HepG2 (cell line): ENCODE measurements around the gene EMC8. TPM values are rescaled to one million over a fixed set of nuclear protein-coding genes. Genes with fewer than 3 reads are reported as not detected.

Experiments used
- ATAC-seq: fragments of 200-7000 bp; cut with Tn5 transposase; 3 replicates; pipeline ENCODE4 v1.9.1; 2020; ENCODE audit warnings: mild to moderate bottlenecking, moderate library complexity
- BruUV-seq: library from RNA; stranded (reverse); fragments of 400-500 nt; replicated peaks from 2 replicates; lab custom pipeline; 2021; lab: Mats Ljungman, UMichigan
- CTCF ChIA-PET: fragments of 300-600 bp; formaldehyde crosslinking; extraction: SDS; loops from one replicate; lab custom pipeline; 2021; ENCODE audit warnings: low total read pairs, inconsistent platforms, low intra/inter-chr PET ratio; lab: Yijun Ruan, JAX
- POLR2A ChIA-PET: fragments of 350-600 bp; sonication (Branson Sonifier 250); formaldehyde crosslinking; loops from one replicate; lab custom pipeline; 2020; ENCODE audit warnings: antibody characterized with exemption, inconsistent platforms; lab: Yijun Ruan, JAX
- DNase-seq: peaks from one replicate; pipeline ENCODE4 v3.0.0-alpha.2; 2015; ENCODE audit warnings: low spot score
- FAIRE-seq: peaks from 3 replicates; lab custom pipeline; 2011; peaks lifted over from hg19 to GRCh38; lab: Jason Lieb, UNC
- H2AFZ ChIP-seq: one replicate; pipeline ENCODE4 v1.6.1; 2011; ENCODE audit warnings: low read length, inconsistent platforms
- H3K27ac ChIP-seq: fragments of 300-600 bp; 3 replicates; pipeline ENCODE4 v1.8.0; 2011; ENCODE audit warnings: mixed run types, mild to moderate bottlenecking, mixed read lengths, low read length, inconsistent platforms; ENCODE audit not compliant: insufficient read depth; ENCODE audit errors: extremely low read length
- H3K27me3 ChIP-seq, 2 experiments: fragments of 200-600 bp in 1 of 2; 2 replicates in 1 of 2; 3 replicates in 1 of 2; pipeline versions ENCODE4 v1.6.0 to v1.8.0; 2011; ENCODE audit warnings: low read length in 2 of 2, mild to moderate bottlenecking in 2 of 2, moderate library complexity in 2 of 2, inconsistent platforms in 1 of 2; ENCODE audit not compliant: insufficient read depth in 2 of 2, control insufficient read depth in 1 of 2
- H3K36me3 ChIP-seq, 2 experiments: fragments of 200-600 bp in 1 of 2; replicated peaks in 1 of 2; 2 replicates in 1 of 2; 3 replicates in 1 of 2; pipeline versions ENCODE4 v1.5.1 to v1.8.0; 2011; ENCODE audit warnings: low read length in 2 of 2, inconsistent platforms in 1 of 2; ENCODE audit not compliant: insufficient read depth in 2 of 2, control insufficient read depth in 1 of 2
- H3K4me1 ChIP-seq: 2 replicates; pipeline ENCODE4 v1.5.1; 2012; ENCODE audit warnings: low read length, inconsistent platforms; ENCODE audit not compliant: insufficient read depth
- H3K4me2 ChIP-seq: 2 replicates; pipeline ENCODE4 v1.6.0; 2011; ENCODE audit warnings: low read depth, low read length, inconsistent platforms
- H3K4me3 ChIP-seq, 3 experiments: fragments of 200-600 bp in 1 of 3; sonication (generic), shearing (Covaris generic) in 1 of 3; replicated peaks in 1 of 3; 2 replicates each; pipeline ENCODE4 v1.5.1; 2011 to 2016; ENCODE audit warnings: low read length in 3 of 3, inconsistent platforms in 2 of 3, low read depth in 2 of 3, mild to moderate bottlenecking in 2 of 3, control low read depth in 1 of 3, mixed read lengths in 1 of 3; ENCODE audit not compliant: insufficient read depth in 1 of 3
- H3K79me2 ChIP-seq: one replicate; pipeline ENCODE4 v1.6.1; 2011; ENCODE audit warnings: low read length, inconsistent platforms; ENCODE audit not compliant: insufficient read depth
- H3K9ac ChIP-seq: 2 replicates; pipeline ENCODE4 v1.6.0; 2011; ENCODE audit warnings: mild to moderate bottlenecking, low read depth, low read length, inconsistent platforms; ENCODE audit not compliant: insufficient read depth
- H3K9me3 ChIP-seq: 2 replicates; pipeline ENCODE4 v1.5.1; 2012; ENCODE audit warnings: mild to moderate bottlenecking, low read length
- H4K20me1 ChIP-seq: 2 replicates; pipeline ENCODE4 v1.6.0; 2011; ENCODE audit warnings: inconsistent platforms, mild to moderate bottlenecking, low read length, moderate library complexity; ENCODE audit not compliant: insufficient read depth
- ATF7 ChIP-seq, 2 experiments: fragments of 450-650 bp in 1 of 2; sonication (generic) in 1 of 2; formaldehyde crosslinking in 1 of 2; IDR thresholded peaks; 2 replicates each; pipeline versions ENCODE4 v1.4.0 to v1.6.1; 2016 to 2020; ENCODE audit warnings: antibody characterized with exemption in 1 of 2, mild to moderate bottlenecking in 1 of 2, missing genetic modification reagents in 1 of 2
- BRF2 ChIP-seq: sonication (generic); formaldehyde crosslinking; IDR thresholded peaks from 2 replicates; pipeline ENCODE4 v1.8.1; 2022; ENCODE audit warnings: mild to moderate bottlenecking, missing genetic modification reagents
- FOXA1 ChIP-seq, 2 experiments: fragments of 450-650 bp in 1 of 2; sonication (generic) in 1 of 2; formaldehyde crosslinking in 1 of 2; IDR thresholded peaks; 2 replicates each; pipeline versions ENCODE4 v1.4.0 to v1.6.1; 2016 to 2020; ENCODE audit warnings: missing genetic modification reagents in 1 of 2
- FOXA3 ChIP-seq: IDR thresholded peaks from 2 replicates; pipeline ENCODE4 v1.6.1; 2016; ENCODE audit warnings: missing genetic modification reagents, missing compliant biosample characterization
- HNRNPH1 ChIP-seq: fragments of 200-400 bp; formaldehyde crosslinking; optimal IDR thresholded peaks from 2 replicates; pipeline ENCODE3; 2017; ENCODE audit warnings: mild to moderate bottlenecking, low read depth, low read length
- KLF15 ChIP-seq: sonication (generic); formaldehyde crosslinking; IDR thresholded peaks from 2 replicates; pipeline ENCODE4 v1.8.1; 2023; ENCODE audit warnings: borderline replicate concordance, mild to moderate bottlenecking, inconsistent platforms, missing genetic modification reagents, mixed read lengths
- KMT2A ChIP-seq: sonication (generic); formaldehyde crosslinking; IDR thresholded peaks from 2 replicates; pipeline ENCODE4 v1.4.0; 2020; ENCODE audit warnings: missing genetic modification reagents
- MXI1 ChIP-seq: IDR thresholded peaks from 3 replicates; pipeline ENCODE4 v1.6.1; 2012; ENCODE audit warnings: low read depth, low read length, inconsistent platforms, borderline replicate concordance
- NRL ChIP-seq: sonication (generic); formaldehyde crosslinking; IDR thresholded peaks from 2 replicates; pipeline ENCODE4 v1.5.0; 2020; ENCODE audit warnings: missing genetic modification reagents, mild to moderate bottlenecking, moderate library complexity, borderline replicate concordance
- SMC3 ChIP-seq: IDR thresholded peaks from 2 replicates; pipeline ENCODE4 v1.6.1; 2011; ENCODE audit warnings: low read length, improper control_type of control experiment
- SOX5 ChIP-seq: IDR thresholded peaks from 2 replicates; pipeline ENCODE4 v1.6.1; 2016; ENCODE audit warnings: borderline replicate concordance
- TRAFD1 ChIP-seq: sonication (generic); formaldehyde crosslinking; IDR thresholded peaks from 2 replicates; pipeline ENCODE4 v1.5.1; 2020; ENCODE audit warnings: missing genetic modification reagents, mild to moderate bottlenecking, borderline replicate concordance
- ZNF101 ChIP-seq: sonication (generic); formaldehyde crosslinking; IDR thresholded peaks from 2 replicates; pipeline ENCODE4 v1.4.0; 2020; ENCODE audit warnings: mild to moderate bottlenecking, low read depth, missing genetic modification reagents, borderline replicate concordance
- ZNF225 ChIP-seq: sonication (generic); formaldehyde crosslinking; IDR thresholded peaks from 2 replicates; pipeline ENCODE4 v1.4.0; 2020; ENCODE audit warnings: mild to moderate bottlenecking, missing genetic modification reagents
- ZNF329 ChIP-seq: sonication (generic); formaldehyde crosslinking; IDR thresholded peaks from 2 replicates; pipeline ENCODE4 v1.9.0; 2021; ENCODE audit warnings: low read depth, mild to moderate bottlenecking, missing genetic modification reagents
- ZNF652 ChIP-seq: IDR thresholded peaks from 2 replicates; pipeline ENCODE4 v1.6.1; 2016; ENCODE audit warnings: low read depth, borderline replicate concordance
- WGBS: methylation state at CpG from one replicate; pipeline ENCODE4 v1.1.6; 2017; ENCODE audit warnings: low lambda C conversion rate; 5-methylcytosine and 5-hydroxymethylcytosine counted together
- in situ Hi-C: cut with HindIII; loops from 2 replicates; pipeline ENCODE4 v1.10.0; 2017; ENCODE audit warnings: low pct_unique_long_range_greater_than_20kb; ENCODE audit not compliant: extremely low pct_ligation_motif_present
- intact Hi-C: fragments of 100-400 bp; cut with micrococcal nuclease; formaldehyde crosslinking; loops from one replicate; pipeline ENCODE4 v1.10.0; 2022; ENCODE audit not compliant: unreplicated experiment
- polyA plus RNA-seq, 8 experiments: library from polyadenylated mRNA; depleted of rRNA in 3 of 8; stranded (reverse) in 7 of 8; unstranded in 1 of 8; fragments of >200 nt; fragmentation: Illumina TruSeq in 4 of 8; extraction: Trizol in 4 of 8; gene quantifications; 2 replicates each; pipeline versions ENCODE4 v1.2.1 to v1.2.3, GENCODE V29; 2011 to 2016; ENCODE audit warnings: low read depth in 4 of 8, missing spikeins in 1 of 8, mixed read lengths in 1 of 8; ENCODE audit not compliant: insufficient read depth in 1 of 8
- total RNA-seq, 5 experiments: library from RNA; depleted of rRNA; stranded (reverse); fragments of >200 nt; fragmentation: Illumina TruSeq; extraction: Trizol; gene quantifications; 2 replicates each; pipeline ENCODE4 v1.2.3, GENCODE V29; 2016; ENCODE audit warnings: low read depth in 1 of 5
- TF ChIP-seq, protein P1 (sequence below): sonication (generic); formaldehyde crosslinking; IDR thresholded peaks from 2 replicates; pipeline ENCODE4 v1.5.0; 2020; ENCODE audit warnings: mild to moderate bottlenecking, missing genetic modification reagents

EMC8 gene
- total and polyA plus RNA-seq, 2 of the 13 experiments (the other 11 are each of a cell fraction or from before 2014, with no cell fraction given) = 55.0 to 76.0 TPM

DNA sequence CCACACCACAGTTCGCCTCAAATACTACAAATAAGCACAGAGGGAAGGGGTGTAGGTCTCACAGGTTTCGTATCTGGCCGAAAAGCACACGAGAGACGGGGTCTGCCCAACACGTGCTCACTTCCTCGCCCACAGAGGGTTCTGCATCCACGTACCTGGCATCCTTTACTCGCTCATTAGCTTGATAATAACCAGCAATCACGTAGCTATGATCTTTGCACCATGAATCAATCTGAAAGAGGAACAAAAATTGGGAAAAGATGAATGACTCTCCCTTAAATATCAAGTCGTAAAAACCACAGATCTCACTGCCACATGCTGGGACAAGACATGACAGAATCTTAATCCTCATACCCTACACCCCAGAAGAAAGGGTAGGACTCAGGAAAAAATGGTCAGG is 10.5 kb downstream of the EMC8 start:
- BruUV-seq = no TSS peak
- DNase-seq = no peak
- Histone ChIP-seq H3K27ac (no peak overlapping the region), H3K4me2 (no peak overlapping the region), H3K9me3 (no peaks in the 10 kb centered on the region), H3K79me2 (peaks cover 49% of the 10 kb centered on the region), H3K4me3 (no peak overlapping the region), H4K20me1 (peaks cover 11% of the 10 kb centered on the region), H3K36me3 (peaks cover 40 to 73% of the 10 kb centered on the region in 2 experiments), H3K9ac (no peak overlapping the region), H3K27me3 (no peaks in the 10 kb centered on the region), H3K4me1 (peaks cover 8% of the 10 kb centered on the region), H2AFZ (no peak overlapping the region)
- intact Hi-C loops = no loop called here
- ATAC-seq = no peak
- ChIA-PET CTCF (no interaction called here), POLR2A (interaction anchor here (1.3 kb wide), 1 partner anchor 10 kb away, joined by 3 read pairs; no protein-coding TSS in a partner anchor)
- 98% methylated on average over 11 of the region's 11 CpGs for WGBS
- no peak for FAIRE-seq
- in situ Hi-C loops = no loop called here
- TF ChIP-seq NRL (CRISPR knock-in tag) (no peak), MXI1 (no peak), ZNF329 (CRISPR knock-in tag) (no peak), HNRNPH1 (no peak), KMT2A (CRISPR knock-in tag) (no peak), SOX5 (CRISPR knock-in tag) (no peak), FOXA3 (CRISPR knock-in tag) (no peak), FOXA1 (IDR thresholded peaks at IDR 0.05) (no peak), FOXA1 (CRISPR knock-in tag; IDR thresholded peaks at IDR 0.05) (no peak), ATF7 (IDR thresholded peaks at IDR 0.05) (no peak), ATF7 (CRISPR knock-in tag; IDR thresholded peaks at IDR 0.05) (no peak), ZNF225 (CRISPR knock-in tag) (no peak), SMC3 (no peak), KLF15 (CRISPR knock-in tag) (no peak), BRF2 (CRISPR knock-in tag) (no peak), TRAFD1 (CRISPR knock-in tag) (no peak), ZNF101 (CRISPR knock-in tag) (no peak), ZNF652 (CRISPR knock-in tag) (no peak)
- TF ChIP-seq, protein P1, sequence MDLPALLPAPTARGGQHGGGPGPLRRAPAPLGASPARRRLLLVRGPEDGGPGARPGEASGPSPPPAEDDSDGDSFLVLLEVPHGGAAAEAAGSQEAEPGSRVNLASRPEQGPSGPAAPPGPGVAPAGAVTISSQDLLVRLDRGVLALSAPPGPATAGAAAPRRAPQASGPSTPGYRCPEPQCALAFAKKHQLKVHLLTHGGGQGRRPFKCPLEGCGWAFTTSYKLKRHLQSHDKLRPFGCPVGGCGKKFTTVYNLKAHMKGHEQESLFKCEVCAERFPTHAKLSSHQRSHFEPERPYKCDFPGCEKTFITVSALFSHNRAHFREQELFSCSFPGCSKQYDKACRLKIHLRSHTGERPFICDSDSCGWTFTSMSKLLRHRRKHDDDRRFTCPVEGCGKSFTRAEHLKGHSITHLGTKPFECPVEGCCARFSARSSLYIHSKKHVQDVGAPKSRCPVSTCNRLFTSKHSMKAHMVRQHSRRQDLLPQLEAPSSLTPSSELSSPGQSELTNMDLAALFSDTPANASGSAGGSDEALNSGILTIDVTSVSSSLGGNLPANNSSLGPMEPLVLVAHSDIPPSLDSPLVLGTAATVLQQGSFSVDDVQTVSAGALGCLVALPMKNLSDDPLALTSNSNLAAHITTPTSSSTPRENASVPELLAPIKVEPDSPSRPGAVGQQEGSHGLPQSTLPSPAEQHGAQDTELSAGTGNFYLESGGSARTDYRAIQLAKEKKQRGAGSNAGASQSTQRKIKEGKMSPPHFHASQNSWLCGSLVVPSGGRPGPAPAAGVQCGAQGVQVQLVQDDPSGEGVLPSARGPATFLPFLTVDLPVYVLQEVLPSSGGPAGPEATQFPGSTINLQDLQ (CRISPR knock-in tag) = no peak
